Esophagus squamous epithelium (tissue), 5 donors: ENCODE results near the gene RUNDC1. TPM values are rescaled to one million over a fixed set of nuclear protein-coding genes. Genes with fewer than 3 reads are reported as not detected.
"Not testable (repeated sequence)": the region's sequence is repeated elsewhere in the genome, so short reads cannot be mapped to it uniquely, and the experiment has no call there.

ENCODE experiments used
- DNase-seq: peaks from one replicate; lab custom pipeline; 2025; lab: John Stamatoyannopoulos, UW
- H3K27ac ChIP-seq, 4 donors: fragments of 200-600 bp; sonication (generic); one replicate each; pipeline ENCODE4 v1.5.1; 2016 to 2019; ENCODE audit warnings: mild to moderate bottlenecking in 1 of 4
- H3K27me3 ChIP-seq, 4 donors: fragments of 200-600 bp; sonication (generic); 1 replicate in 3 of 4; 2 replicates in 1 of 4; pipeline versions ENCODE4 v1.5.1 to v1.6.0; 2017 to 2021; ENCODE audit warnings: antibody characterized with exemption in 1 of 4
- H3K36me3 ChIP-seq, 3 donors: fragments of 200-600 bp; sonication (generic); one replicate each; pipeline ENCODE4 v1.5.1; 2016 to 2019
- H3K4me1 ChIP-seq, 3 donors: fragments of 200-600 bp; sonication (generic); one replicate each; pipeline ENCODE4 v1.5.1; 2017 to 2019
- H3K4me3 ChIP-seq, 4 donors: fragments of 200-600 bp; sonication (generic); 1 replicate in 3 of 4; 2 replicates in 1 of 4; pipeline ENCODE4 v1.5.1; 2016 to 2019; ENCODE audit warnings: mild to moderate bottlenecking in 2 of 4, moderate library complexity in 1 of 4
- H3K9me3 ChIP-seq, 3 donors: fragments of 200-600 bp; sonication (generic); one replicate each; pipeline ENCODE4 v1.5.1; 2016 to 2019
- POLR2A ChIP-seq, 4 donors: fragments of 450-650 bp; IDR thresholded peaks; one replicate each; pipeline ENCODE4 v1.6.1; 2017; ENCODE audit warnings: antibody characterized with exemption in 4 of 4, mild to moderate bottlenecking in 4 of 4, moderate library complexity in 3 of 4
- WGBS, 2 donors: methylation state at CpG; one replicate each; pipeline ENCODE4 v1.1.5; 2018; 5-methylcytosine and 5-hydroxymethylcytosine counted together
- intact Hi-C: fragments of 100-400 bp; cut with DNase I; formaldehyde crosslinking; loops from one replicate; pipeline ENCODE4 v1.15.0; 2022
- total RNA-seq, 4 donors: library from RNA; depleted of rRNA; stranded (reverse); fragments of >200 nt; gene quantifications; one replicate each; pipeline ENCODE4 v1.1.0, GENCODE V29; 2016
- TF ChIP-seq, protein P1 (sequence below), 6 experiments: fragments of 450-650 bp in 4 of 6; fragments of 200-600 bp in 2 of 6; sonication (generic) in 2 of 6; IDR thresholded peaks; one replicate each; pipeline ENCODE4 v1.5.1; 2016 to 2019; ENCODE audit warnings: antibody characterized with exemption in 6 of 6, mild to moderate bottlenecking in 4 of 6, moderate library complexity in 4 of 6
- donor health status: DM: yes; HTN: yes; CAD: no.

Gene RUNDC1
- total RNA-seq, 4 donors from 2014 or later = 7.4 to 9.8 (median 8.5) TPM

DNA sequence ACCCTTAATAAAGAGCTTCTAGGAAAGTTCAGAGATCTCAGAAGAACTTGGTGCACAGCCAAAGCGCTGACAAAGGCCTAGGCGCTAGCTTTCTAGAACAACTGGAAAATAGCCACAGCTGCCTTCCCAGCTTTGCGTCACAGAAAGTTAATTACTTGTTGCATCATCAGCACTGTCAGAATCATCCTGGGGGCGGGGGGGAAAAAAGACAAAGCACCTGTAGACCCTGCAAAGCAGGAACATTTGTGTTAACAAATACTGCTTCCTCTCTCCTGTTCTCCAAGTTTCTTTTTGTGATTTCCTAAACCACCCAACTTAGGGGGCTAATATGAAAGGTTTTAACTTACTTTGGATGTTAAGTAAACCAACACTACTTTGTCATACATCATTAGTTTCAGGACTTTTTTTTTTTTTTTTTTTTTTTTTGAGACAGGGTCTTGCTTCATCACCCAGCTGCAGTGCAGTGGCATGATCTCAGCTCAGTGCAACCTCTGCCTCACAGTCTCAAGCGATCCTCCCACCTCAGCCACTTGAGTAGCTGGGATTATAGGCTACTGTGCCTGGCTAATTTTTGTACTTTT, 11.3 kb upstream of the RUNDC1 start:
- H3K27ac ChIP-seq = no peak overlapping the region
- WGBS, 2 donors = 37 to 39% methylated on average over 5 of the region's 5 CpGs
- no peak for DNase-seq
- H3K36me3 ChIP-seq = no peaks in the 10 kb centered on the region
- TF ChIP-seq, protein P1, sequence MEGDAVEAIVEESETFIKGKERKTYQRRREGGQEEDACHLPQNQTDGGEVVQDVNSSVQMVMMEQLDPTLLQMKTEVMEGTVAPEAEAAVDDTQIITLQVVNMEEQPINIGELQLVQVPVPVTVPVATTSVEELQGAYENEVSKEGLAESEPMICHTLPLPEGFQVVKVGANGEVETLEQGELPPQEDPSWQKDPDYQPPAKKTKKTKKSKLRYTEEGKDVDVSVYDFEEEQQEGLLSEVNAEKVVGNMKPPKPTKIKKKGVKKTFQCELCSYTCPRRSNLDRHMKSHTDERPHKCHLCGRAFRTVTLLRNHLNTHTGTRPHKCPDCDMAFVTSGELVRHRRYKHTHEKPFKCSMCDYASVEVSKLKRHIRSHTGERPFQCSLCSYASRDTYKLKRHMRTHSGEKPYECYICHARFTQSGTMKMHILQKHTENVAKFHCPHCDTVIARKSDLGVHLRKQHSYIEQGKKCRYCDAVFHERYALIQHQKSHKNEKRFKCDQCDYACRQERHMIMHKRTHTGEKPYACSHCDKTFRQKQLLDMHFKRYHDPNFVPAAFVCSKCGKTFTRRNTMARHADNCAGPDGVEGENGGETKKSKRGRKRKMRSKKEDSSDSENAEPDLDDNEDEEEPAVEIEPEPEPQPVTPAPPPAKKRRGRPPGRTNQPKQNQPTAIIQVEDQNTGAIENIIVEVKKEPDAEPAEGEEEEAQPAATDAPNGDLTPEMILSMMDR (IDR thresholded peaks at IDR 0.05) = no peak
- no peak for TF ChIP-seq POLR2A (IDR thresholded peaks at IDR 0.05)
- peaks cover 0 to 3% (median 0%) of the 10 kb centered on the region in 3 donors for H3K4me1 ChIP-seq
- no peaks in the 10 kb centered on the region for H3K9me3 ChIP-seq
- intact Hi-C loops = no loop called here
- no peak overlapping the region for H3K4me3 ChIP-seq
- no peaks in the 10 kb centered on the region for H3K27me3 ChIP-seq

DNA sequence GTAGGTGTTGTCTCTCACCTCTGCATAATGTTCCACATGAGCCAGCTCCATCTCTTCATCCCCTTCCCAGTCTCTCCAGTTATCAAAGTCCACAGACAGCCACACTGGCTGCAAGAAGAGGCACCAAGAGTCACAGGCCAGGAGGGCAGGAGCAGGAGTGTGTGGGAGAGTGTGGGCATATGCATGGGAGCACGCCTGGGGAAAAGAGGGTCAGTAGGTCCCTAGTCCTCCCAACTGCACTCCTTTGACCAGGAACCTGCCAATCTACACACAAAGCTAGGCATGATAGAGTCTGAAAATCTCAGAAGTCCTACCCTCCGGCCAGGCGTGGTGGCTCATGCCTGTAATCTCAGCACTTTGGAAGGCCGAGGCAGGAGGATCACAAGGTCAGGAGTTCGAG, 8.8 kb upstream of the RUNDC1 start:
- H3K9me3 ChIP-seq = no peaks in the 10 kb centered on the region
- no peak for DNase-seq
- WGBS, 2 donors = 78% methylated on average over 5 of the region's 5 CpGs; no CpG with 5 or more reads in 1 of the 2 donors
- intact Hi-C loops = no loop called here
- no peak for TF ChIP-seq POLR2A (IDR thresholded peaks at IDR 0.05)
- TF ChIP-seq, protein P1 (IDR thresholded peaks at IDR 0.05) = no peak
- H3K27ac ChIP-seq = no peak overlapping the region
- H3K27me3 ChIP-seq = no peaks in the 10 kb centered on the region
- no peaks in the 10 kb centered on the region for H3K4me1 ChIP-seq
- no peaks in the 10 kb centered on the region for H3K36me3 ChIP-seq
- no peak overlapping the region for H3K4me3 ChIP-seq

DNA sequence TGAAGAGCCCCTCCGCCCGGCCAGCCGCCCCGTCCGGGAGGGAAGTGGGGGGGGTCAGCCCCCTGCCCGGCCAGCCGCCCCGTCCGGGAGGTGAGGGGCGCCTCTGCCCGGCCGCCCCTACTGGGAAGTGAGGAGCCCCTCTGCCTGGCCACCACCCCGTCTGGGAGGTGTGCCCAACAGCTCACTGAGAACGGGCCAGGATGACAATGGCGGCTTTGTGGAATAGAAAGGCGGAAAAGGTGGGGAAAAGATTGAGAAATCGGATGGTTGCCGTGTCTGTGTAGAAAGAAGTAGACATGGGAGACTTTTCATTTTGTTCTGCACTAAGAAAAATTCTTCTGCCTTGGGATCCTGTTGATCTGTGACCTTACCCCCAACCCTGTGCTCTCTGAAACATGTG, 7.0 kb upstream of the RUNDC1 start:
- H3K9me3 ChIP-seq, H3K27me3 ChIP-seq, intact Hi-C loops, DNase-seq, H3K36me3 ChIP-seq, H3K4me3 ChIP-seq, H3K27ac ChIP-seq, H3K4me1 ChIP-seq: not testable (repeated sequence)
- no CpG with 5 or more reads among the region's 18 CpGs for WGBS, 2 donors

DNA sequence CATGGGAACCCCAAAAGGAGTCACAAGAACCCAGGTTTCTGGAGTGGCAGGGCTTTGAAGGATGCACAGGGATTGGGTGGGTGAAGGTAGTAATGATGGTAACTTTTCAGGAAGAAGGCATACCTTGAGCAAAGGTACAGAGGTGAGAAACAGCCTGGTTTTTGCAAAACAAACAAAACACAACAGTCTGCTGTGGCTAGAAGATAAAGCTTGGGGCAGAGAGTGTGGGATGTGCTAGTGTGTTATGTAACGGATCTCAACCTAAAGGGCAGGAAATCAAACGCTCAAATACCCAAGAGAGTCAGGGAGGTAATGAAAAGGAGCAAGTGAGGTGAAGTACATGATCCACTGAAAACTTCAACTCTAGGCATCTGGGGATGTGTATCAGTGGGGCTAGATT, 5.1 kb upstream of the RUNDC1 start:
- TF ChIP-seq, protein P1 (IDR thresholded peaks at IDR 0.05) = no peak
- no peak for TF ChIP-seq POLR2A (IDR thresholded peaks at IDR 0.05)
- intact Hi-C loops = no loop called here
- DNase-seq = no peak
- Histone ChIP-seq H3K4me1 (peaks cover 3 to 13% (median 8%) of the 10 kb centered on the region in 3 donors), H3K27me3 (no peaks in the 10 kb centered on the region), H3K4me3 (no peak overlapping the region), H3K9me3 (no peaks in the 10 kb centered on the region), H3K36me3 (no peaks in the 10 kb centered on the region), H3K27ac (no peak overlapping the region)
- 41 to 42% methylated on average over 2 of the region's 2 CpGs for WGBS, 2 donors

DNA sequence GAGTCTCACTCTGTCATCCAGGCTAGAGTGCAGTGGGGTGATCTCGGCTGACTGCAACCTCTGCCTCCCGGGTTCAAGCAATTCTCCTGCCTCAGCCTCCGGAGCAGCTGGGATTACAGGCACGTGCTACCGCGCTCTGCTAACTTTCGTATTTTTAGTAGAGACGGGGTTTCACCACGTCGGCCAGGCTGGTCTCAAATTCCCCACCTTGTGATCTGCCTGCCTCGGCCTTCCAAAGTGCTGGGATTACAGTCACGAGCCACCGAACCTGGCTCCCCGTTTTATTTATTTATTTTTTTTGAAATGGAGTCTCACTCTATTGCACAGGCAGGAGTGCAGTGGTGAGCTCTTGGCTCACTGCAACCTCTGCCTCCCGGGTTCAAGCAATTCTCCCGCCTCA, 4.7 kb upstream of the RUNDC1 start:
- H3K27ac ChIP-seq, H3K9me3 ChIP-seq, H3K27me3 ChIP-seq, intact Hi-C loops, H3K36me3 ChIP-seq, H3K4me3 ChIP-seq, DNase-seq: not testable (repeated sequence)
- 87 to 90% methylated on average over 13 to 16 of the region's 16 CpGs for WGBS, 2 donors
- H3K4me1 ChIP-seq = peaks cover 3 to 13% (median 8%) of the 10 kb centered on the region in 3 donors

DNA sequence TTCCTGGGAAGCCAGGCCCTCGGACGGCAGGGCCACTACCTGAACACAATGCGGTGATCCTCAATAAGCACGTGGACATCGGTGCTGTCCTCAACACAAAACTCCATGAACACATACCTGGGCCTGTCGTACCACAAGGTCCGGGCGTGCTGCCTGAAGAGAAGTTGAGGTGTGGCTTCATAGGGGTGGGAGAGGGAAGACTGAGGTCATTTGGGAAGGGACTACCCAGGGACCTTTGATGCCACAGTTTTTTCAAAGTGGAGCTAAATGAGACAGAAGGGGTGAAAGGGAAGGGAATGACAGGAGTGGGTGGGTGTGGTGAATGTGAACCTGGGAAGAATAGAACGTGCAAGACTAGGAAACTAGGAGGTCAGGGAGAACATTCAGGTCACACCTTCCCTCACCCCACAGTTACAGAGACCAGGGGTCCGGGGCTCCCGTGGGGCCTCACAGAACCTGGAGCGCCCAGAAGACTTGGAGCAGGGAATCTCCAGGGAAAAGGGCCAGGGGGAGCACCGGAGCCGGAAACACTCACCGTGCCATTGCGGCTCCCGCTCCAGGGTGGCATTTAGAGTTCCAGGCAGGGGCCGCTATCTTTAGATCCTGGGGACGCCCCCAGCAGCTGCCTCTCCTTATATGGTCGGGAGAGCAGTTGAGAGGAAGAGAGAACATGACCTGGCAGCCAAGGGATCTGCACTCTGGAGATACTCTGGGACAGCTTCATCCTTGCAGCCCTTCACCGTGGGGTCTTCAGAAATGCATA, 673 bp upstream of the RUNDC1 start, which contains the start of gene PTGES3L:
PTGES3L (minus strand) TSS at position 570 of the 763 bp plus-strand sequence; CDS start at position 543, 27 bp downstream.
- peaks cover 0 to under 1% (median 0%) of the 10 kb centered on the region in 3 donors for H3K36me3 ChIP-seq
- peak within 1 kb of the TSS; percentile 82 to 95 (median 87) for H3K27ac ChIP-seq
- TF ChIP-seq, protein P1 (IDR thresholded peaks at IDR 0.05) = no peak
- no peak for TF ChIP-seq POLR2A (IDR thresholded peaks at IDR 0.05)
- intact Hi-C loops = no loop called here
- no peaks in the 10 kb centered on the region for H3K27me3 ChIP-seq
- peak within 1 kb of the TSS; percentile 70 to 97 (median 88) for H3K4me3 ChIP-seq
- no peaks in the 10 kb centered on the region for H3K9me3 ChIP-seq
- WGBS, 2 donors = 38 to 71% methylated on average over 11 to 16 of the region's 21 CpGs
- DNase-seq = no peak
- peaks cover 9 to 45% (median 19%) of the 10 kb centered on the region in 3 donors for H3K4me1 ChIP-seq
